Bronchial epithelial cell (primary cell): ENCODE measurements around the gene STARD13. TPM values are rescaled to one million over a fixed set of nuclear protein-coding genes. Genes with fewer than 3 reads are reported as not detected.

Experiments used
- DNase-seq: peaks from one replicate; pipeline ENCODE4 v3.0.0-alpha.2; 2010; ENCODE audit warnings: low read depth
- FAIRE-seq: peaks from 2 replicates; lab custom pipeline; 2011; peaks lifted over from hg19 to GRCh38; lab: Jason Lieb, UNC
- H3K27me3 ChIP-seq: 2 replicates; pipeline ENCODE4 v1.5.1; 2011; ENCODE audit warnings: low read length; ENCODE audit not compliant: control insufficient read depth, insufficient read depth
- H3K36me3 ChIP-seq: 2 replicates; pipeline ENCODE4 v1.5.1; 2011; ENCODE audit warnings: low read length; ENCODE audit not compliant: control insufficient read depth, insufficient read depth
- H3K4me3 ChIP-seq: 2 replicates; pipeline ENCODE4 v1.5.1; 2011; ENCODE audit warnings: mild to moderate bottlenecking, low read depth, low read length, control low read depth
- total RNA-seq: library from RNA; depleted of rRNA; stranded (reverse); fragments of >200 nt; gene quantifications from 2 replicates; pipeline ENCODE4 v1.2.1, GENCODE V29; 2014
- TF ChIP-seq, protein P1 (sequence below): IDR thresholded peaks from 2 replicates; pipeline ENCODE4 v1.5.1; 2011; ENCODE audit warnings: mild to moderate bottlenecking, moderate library complexity, low read length, control low read depth, inconsistent platforms; ENCODE audit not compliant: insufficient read depth, severe bottlenecking

Gene STARD13
- total RNA-seq, 1 donor from 2014 or later = 2.1 TPM

GRCh38 chr13:33193428-33193974 lies 92.1 kb downstream of the STARD13 start:
- H3K27me3 ChIP-seq = no peaks in the 10 kb centered on the region
- TF ChIP-seq, protein P1, sequence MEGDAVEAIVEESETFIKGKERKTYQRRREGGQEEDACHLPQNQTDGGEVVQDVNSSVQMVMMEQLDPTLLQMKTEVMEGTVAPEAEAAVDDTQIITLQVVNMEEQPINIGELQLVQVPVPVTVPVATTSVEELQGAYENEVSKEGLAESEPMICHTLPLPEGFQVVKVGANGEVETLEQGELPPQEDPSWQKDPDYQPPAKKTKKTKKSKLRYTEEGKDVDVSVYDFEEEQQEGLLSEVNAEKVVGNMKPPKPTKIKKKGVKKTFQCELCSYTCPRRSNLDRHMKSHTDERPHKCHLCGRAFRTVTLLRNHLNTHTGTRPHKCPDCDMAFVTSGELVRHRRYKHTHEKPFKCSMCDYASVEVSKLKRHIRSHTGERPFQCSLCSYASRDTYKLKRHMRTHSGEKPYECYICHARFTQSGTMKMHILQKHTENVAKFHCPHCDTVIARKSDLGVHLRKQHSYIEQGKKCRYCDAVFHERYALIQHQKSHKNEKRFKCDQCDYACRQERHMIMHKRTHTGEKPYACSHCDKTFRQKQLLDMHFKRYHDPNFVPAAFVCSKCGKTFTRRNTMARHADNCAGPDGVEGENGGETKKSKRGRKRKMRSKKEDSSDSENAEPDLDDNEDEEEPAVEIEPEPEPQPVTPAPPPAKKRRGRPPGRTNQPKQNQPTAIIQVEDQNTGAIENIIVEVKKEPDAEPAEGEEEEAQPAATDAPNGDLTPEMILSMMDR = no peak
- FAIRE-seq (peak; percentile 36), DNase-seq (no peak)
- no peaks in the 10 kb centered on the region for H3K36me3 ChIP-seq
- H3K4me3 ChIP-seq = no peak overlapping the region

DNA sequence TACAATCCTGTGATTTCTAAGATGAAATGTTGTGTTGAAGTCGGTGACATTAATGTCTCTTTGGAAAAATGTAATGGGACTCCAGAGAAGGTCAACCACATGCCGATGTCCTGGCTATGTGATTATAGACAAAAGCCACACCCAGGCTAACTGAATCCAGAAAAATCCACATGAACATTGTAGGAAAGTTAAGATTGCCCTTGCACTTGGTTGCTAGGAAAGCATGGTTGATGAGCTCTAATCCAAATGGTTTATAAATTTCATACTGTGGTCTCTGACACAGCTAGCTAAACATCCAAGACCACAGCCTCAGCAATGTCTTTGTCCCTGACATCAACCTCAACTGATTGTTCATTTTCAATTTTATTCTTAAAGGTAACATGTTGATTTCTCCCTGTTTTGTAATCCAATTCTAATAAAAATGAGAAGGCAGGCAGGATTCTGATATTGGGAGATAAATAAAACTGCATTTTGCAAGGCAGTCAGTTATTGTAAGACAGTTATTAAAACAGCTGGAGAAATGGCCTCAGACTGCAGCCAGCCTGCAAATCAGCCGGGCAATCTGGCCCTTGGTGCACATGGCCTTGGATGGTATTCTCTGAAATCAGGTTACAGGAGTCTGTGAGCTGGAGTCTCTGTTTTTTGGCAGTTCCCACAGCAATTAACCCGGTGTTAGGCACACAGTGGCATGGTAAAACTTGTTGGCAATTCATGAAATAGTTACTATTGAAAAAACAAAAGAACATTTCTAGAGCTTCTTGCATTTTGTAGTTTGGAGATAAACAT lies 93.9 kb downstream of the STARD13 start:
- Histone ChIP-seq H3K36me3 (no peaks in the 10 kb centered on the region), H3K27me3 (no peaks in the 10 kb centered on the region), H3K4me3 (no peak overlapping the region)
- TF ChIP-seq, protein P1 = no peak
- DNase-seq (no peak), FAIRE-seq (no peak)

DNA sequence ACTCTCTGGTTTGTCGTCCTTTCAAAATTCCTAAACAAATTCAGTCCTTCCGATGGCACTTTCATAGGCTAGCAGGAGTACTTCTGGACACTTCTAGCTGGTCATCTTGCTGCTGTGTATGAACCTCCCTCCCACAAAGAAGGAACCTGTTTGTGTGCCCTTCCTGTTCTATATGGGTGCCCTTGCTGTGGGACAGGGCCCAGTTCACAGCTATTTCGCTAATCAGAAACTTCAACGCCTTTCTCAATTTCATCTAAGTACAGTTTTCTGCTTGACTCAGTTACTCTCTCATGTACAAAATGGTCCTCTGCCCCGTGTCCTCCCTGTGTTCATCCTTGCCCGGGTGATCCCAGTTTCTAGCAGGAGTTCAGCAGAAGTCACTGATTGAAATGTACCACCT lies 96.1 kb downstream of the STARD13 start:
- Histone ChIP-seq H3K36me3 (no peaks in the 10 kb centered on the region), H3K27me3 (no peaks in the 10 kb centered on the region), H3K4me3 (no peak overlapping the region)
- DNase-seq (no peak), FAIRE-seq (no peak)
- TF ChIP-seq, protein P1 = no peak

GRCh38 chr13:33188093-33188882 lies 97.3 kb downstream of the STARD13 start:
- TF ChIP-seq, protein P1 = no peak
- FAIRE-seq (no peak), DNase-seq (no peak)
- Histone ChIP-seq H3K4me3 (no peak overlapping the region), H3K27me3 (no peaks in the 10 kb centered on the region), H3K36me3 (no peaks in the 10 kb centered on the region)

DNA sequence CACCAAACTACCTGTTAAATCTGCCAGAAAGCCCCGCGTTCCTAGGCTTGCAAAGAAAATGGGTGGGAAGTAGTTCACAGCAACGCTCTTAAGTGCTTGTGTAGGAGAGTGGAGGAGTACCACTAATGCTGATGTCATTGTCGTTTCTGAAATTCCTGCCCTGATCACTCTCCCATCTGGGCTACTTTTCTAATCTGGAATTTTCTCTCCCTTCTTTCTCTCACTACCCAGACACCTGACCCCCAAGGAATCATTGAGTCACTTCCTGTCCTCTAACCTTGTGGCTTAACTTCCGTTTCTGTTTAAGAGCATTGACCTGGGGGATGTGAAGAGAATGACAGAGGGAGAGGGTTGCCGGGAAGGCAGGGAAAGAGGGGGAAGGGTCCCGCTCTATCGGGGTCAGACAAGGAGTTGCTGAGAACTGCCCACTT lies 98.7 kb downstream of the STARD13 start:
- Histone ChIP-seq H3K4me3 (no peak overlapping the region), H3K36me3 (no peaks in the 10 kb centered on the region), H3K27me3 (no peaks in the 10 kb centered on the region)
- DNase-seq (peak; percentile 30), FAIRE-seq (no peak)
- TF ChIP-seq, protein P1 = no peak
